ENCODE results near the gene CPNE1. TPM values are rescaled to one million over a fixed set of nuclear protein-coding genes. Genes with fewer than 3 reads are reported as not detected.

Gene CPNE1
- total RNA-seq, 1 experiment from 2014 or later = 333 TPM

GRCh38 chr20:35600993-35601973, 63.4 kb downstream of the CPNE1 start:
- TF ChIP-seq CTCF (IDR thresholded peaks at IDR 0.05 in 2 of 3, conservative IDR thresholded peaks at IDR 0.05 in 1 of 3; ENCODE audit: borderline replicate concordance in 1 of 3, insufficient read depth in 1 of 3, low read depth in 2 of 3, low read length in 2 of 3) = no peak
- Histone ChIP-seq H4K20me1 (ENCODE audit: insufficient read depth) (no peaks in the 10 kb centered on the region), H3K4me3 (replicated peaks in 1 of 2; ENCODE audit: low read depth in 1 of 2, low read length in 2 of 2) (no peak overlapping the region), H3K27ac (ENCODE audit: low read depth, low read length) (no peak overlapping the region), H3K79me2 (ENCODE audit: insufficient read depth, low read length) (no peaks in the 10 kb centered on the region), H3K9me2 (ENCODE audit: insufficient read depth) (no peaks in the 10 kb centered on the region), H3K36me3 (ENCODE audit: control insufficient read depth in 1 of 2, insufficient read depth in 2 of 2, low read length in 2 of 2) (no peaks in the 10 kb centered on the region), H3K27me3 (ENCODE audit: insufficient read depth, low read length) (no peaks in the 10 kb centered on the region), H3K4me1 (ENCODE audit: control insufficient read depth in 1 of 2, insufficient read depth in 2 of 2, low read length in 2 of 2) (peaks cover 0 to 7% of the 10 kb centered on the region in 2 experiments; a peak in 1 of 4 replicates), H3K9me3 (ENCODE audit: control insufficient read depth in 1 of 2, insufficient read depth in 1 of 2, low read depth in 1 of 2, low read length in 2 of 2) (no peaks in the 10 kb centered on the region), H2AFZ (ENCODE audit: low read depth, low read length, poor library complexity, severe bottlenecking) (no peak overlapping the region), H3K4me2 (ENCODE audit: low read length) (no peak overlapping the region), H3K9ac (ENCODE audit: low read length) (no peak overlapping the region)
- no peak for ATAC-seq
- BruUV-seq (replicated peaks) = no TSS peak
- ChIA-PET RAD21 (ENCODE audit: low non-redundant PET in 1 of 2, low total read pairs in 2 of 2, uncharacterized antibody in 2 of 2, unreplicated experiment in 2 of 2) (no interaction called here), CTCF (no interaction called here), POLR2A (no interaction called here)
- no peak for DNase-seq (ENCODE audit: low read depth, low spot score)
- intact Hi-C loops (cut with micrococcal nuclease) = no loop called here

DNA sequence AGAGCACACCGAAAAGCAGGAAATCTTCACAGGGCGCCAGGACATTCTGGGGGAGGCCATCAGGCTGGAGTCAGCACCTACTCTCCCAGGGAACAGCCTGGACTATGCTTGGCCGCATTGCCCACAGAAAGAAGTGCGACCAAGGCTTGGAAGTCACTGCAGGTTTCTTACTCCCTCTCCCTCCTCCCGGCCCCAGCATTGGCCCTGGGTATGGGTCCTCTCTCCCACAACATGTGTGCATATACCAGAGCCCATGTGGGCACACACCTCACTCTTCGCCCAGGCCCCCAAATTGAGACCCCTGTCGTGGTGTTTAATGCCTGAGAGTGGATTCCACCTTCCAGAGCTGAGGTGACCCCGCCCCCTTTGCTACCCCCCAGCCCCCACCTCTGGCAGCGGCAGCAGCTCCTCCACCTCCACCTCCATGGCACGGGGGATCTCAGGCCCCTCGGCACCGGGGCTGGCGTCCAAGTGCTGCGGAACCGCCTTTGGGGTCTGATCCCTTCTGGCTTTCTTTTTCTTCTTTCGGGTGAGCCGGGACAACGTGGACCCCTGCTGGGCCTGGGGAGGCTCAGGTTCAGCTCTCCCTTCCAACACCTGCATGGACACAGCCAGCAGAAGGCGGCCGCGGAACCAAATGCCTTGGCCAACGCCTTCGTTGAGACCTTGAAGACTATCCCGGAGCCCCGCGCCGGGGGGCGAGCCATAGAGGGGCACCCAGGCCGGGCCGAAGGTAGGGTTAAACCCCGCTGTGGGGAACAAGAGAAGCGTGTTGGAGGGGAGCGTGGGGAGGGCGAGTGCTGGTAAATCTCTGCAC, 64.3 kb downstream of the CPNE1 start:
- ATAC-seq = no peak
- POLR2A ChIA-PET = no interaction called here
- CTCF ChIA-PET = no interaction called here

More for the DNA sequence above, 64.3 kb downstream of the CPNE1 start:
- H4K20me1 ChIP-seq (ENCODE audit: insufficient read depth) = no peaks in the 10 kb centered on the region
- no peak overlapping the region for H3K4me2 ChIP-seq (ENCODE audit: low read length)
- H2AFZ ChIP-seq (ENCODE audit: low read depth, low read length, poor library complexity, severe bottlenecking) = no peak overlapping the region
- no peaks in the 10 kb centered on the region for H3K9me2 ChIP-seq (ENCODE audit: insufficient read depth)
- no peak for DNase-seq (ENCODE audit: low read depth, low spot score)
- no TSS peak for BruUV-seq (replicated peaks)
- TF ChIP-seq FOSL1 (IDR thresholded peaks at IDR 0.05; ENCODE audit: low read depth) (no peak), CEBPB (IDR thresholded peaks at IDR 0.05; ENCODE audit: low read depth) (no peak), ZNF274 (IDR thresholded peaks at IDR 0.05; ENCODE audit: low read depth, low read length) (no peak)
- TF ChIP-seq, protein P1, sequence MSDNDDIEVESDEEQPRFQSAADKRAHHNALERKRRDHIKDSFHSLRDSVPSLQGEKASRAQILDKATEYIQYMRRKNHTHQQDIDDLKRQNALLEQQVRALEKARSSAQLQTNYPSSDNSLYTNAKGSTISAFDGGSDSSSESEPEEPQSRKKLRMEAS (IDR thresholded peaks at IDR 0.05) = no peak
- no peaks in the 10 kb centered on the region for H3K36me3 ChIP-seq (ENCODE audit: control insufficient read depth in 1 of 2, insufficient read depth in 2 of 2, low read length in 2 of 2)
- H3K9me3 ChIP-seq (ENCODE audit: control insufficient read depth in 1 of 2, insufficient read depth in 1 of 2, low read depth in 1 of 2, low read length in 2 of 2) = no peaks in the 10 kb centered on the region
- no peak overlapping the region for H3K27ac ChIP-seq (ENCODE audit: low read depth, low read length)
- intact Hi-C loops (cut with micrococcal nuclease) = no loop called here
- H3K4me1 ChIP-seq (ENCODE audit: control insufficient read depth in 1 of 2, insufficient read depth in 2 of 2, low read length in 2 of 2) = peaks cover 0 to 8% of the 10 kb centered on the region in 2 experiments; a peak in 1 of 4 replicates
- H3K79me2 ChIP-seq (ENCODE audit: insufficient read depth, low read length) = no peaks in the 10 kb centered on the region
- H3K27me3 ChIP-seq (ENCODE audit: insufficient read depth, low read length) = no peaks in the 10 kb centered on the region
- no peak overlapping the region for H3K9ac ChIP-seq (ENCODE audit: low read length)
- RAD21 ChIA-PET (ENCODE audit: low non-redundant PET in 1 of 2, low total read pairs in 2 of 2, uncharacterized antibody in 2 of 2, unreplicated experiment in 2 of 2) = no interaction called here
- H3K4me3 ChIP-seq (replicated peaks in 1 of 2; ENCODE audit: low read depth in 1 of 2, low read length in 2 of 2) = no peak overlapping the region

All from HCT116 (cell line).